GM13976 (cell line): ENCODE results near the gene PGF.

Experiments
- DNase-seq: peaks from one replicate; pipeline ENCODE4 v3.0.0; 2012; ENCODE audit warnings: low spot score
- CTCF ChIP-seq: IDR thresholded peaks from 2 replicates; pipeline ENCODE4 v1.5.1; 2012; ENCODE audit warnings: borderline replicate concordance, mild to moderate bottlenecking; ENCODE audit not compliant: insufficient read depth; ENCODE audit errors: extremely low read depth, missing control alignments, control extremely low read depth
- in situ Hi-C: fragments of 300-500 bp; cut with MboI; formaldehyde crosslinking; loops from one replicate; pipeline ENCODE4 v1.12.0; 2022; ENCODE audit warnings: low sequenced_read_pairs, mixed read lengths, inconsistent platforms; ENCODE audit not compliant: unreplicated experiment

The PGF gene

GRCh38 chr14:74898083-74898482 lies 57.3 kb downstream of the PGF start:
- in situ Hi-C loops: no loop called here
- TF ChIP-seq CTCF: no peak

GRCh38 chr14:74897642-74898041 lies 57.8 kb downstream of the PGF start:
- DNase-seq: no peak
- in situ Hi-C loops: no loop called here
- no peak for TF ChIP-seq CTCF

More at GRCh38 chr14:74898083-74898482, 57.3 kb downstream of the PGF start:
- no peak for DNase-seq

- no peak for TF ChIP-seq CTCF
- in situ Hi-C loops: no loop called here
- no peak for DNase-seq
Measured at GRCh38 chr14:74896400-74896799, 59.0 kb downstream of the PGF start.

- DNase-seq: no peak
- no peak for TF ChIP-seq CTCF
- in situ Hi-C loops: no loop called here
Measured at GRCh38 chr14:74893614-74894091, 61.7 kb downstream of the PGF start.

- no peak for DNase-seq
- no peak for TF ChIP-seq CTCF
- in situ Hi-C loops: no loop called here
Measured at GRCh38 chr14:74892745-74893144, 62.7 kb downstream of the PGF start.

GRCh38 chr14:74891870-74892269 lies 63.5 kb downstream of the PGF start:
- no peak for DNase-seq
- in situ Hi-C loops: no loop called here
- TF ChIP-seq CTCF: no peak
